Neural cell (in vitro differentiated cells): ENCODE results near the gene ZP2. TPM values are rescaled to one million over a fixed set of nuclear protein-coding genes. Genes with fewer than 3 reads are reported as not detected.

Experiments used
- H2AFZ ChIP-seq: fragments of 200-600, 300-800 bp; sonication (generic), shearing (Covaris generic); 2 replicates; pipeline ENCODE4 v1.6.0; 2014; ENCODE audit warnings: low read depth, mild to moderate bottlenecking, antibody characterized with exemption, low read length, moderate library complexity
- H3F3A ChIP-seq: fragments of 200-600 bp; shearing (Covaris generic); 2 replicates; pipeline ENCODE4 v1.6.1; 2016; ENCODE audit warnings: mild to moderate bottlenecking, moderate library complexity, mixed read lengths, antibody characterized with exemption, low read length; ENCODE audit not compliant: insufficient read depth, poor library complexity, severe bottlenecking
- H3K27ac ChIP-seq: fragments of 200-600, 300-800 bp; sonication (generic), shearing (Covaris generic); 2 replicates; pipeline ENCODE4 v1.5.1; 2014; ENCODE audit warnings: mild to moderate bottlenecking, low read length, moderate library complexity
- H3K27me3 ChIP-seq: fragments of 300-800, 200-600 bp; sonication (generic), shearing (Covaris generic); 2 replicates; pipeline ENCODE4 v1.6.0; 2014; ENCODE audit warnings: mild to moderate bottlenecking, low read depth, low read length, moderate library complexity; ENCODE audit not compliant: insufficient read depth
- H3K36me3 ChIP-seq: fragments of 300-800, 200-600 bp; sonication (generic), shearing (Covaris generic); 2 replicates; pipeline ENCODE4 v1.5.1; 2014; ENCODE audit warnings: mild to moderate bottlenecking, antibody characterized with exemption, low read length, moderate library complexity; ENCODE audit not compliant: insufficient read depth
- H3K4me2 ChIP-seq: fragments of 300-800, 200-600 bp; sonication (generic), shearing (Covaris generic); 2 replicates; pipeline ENCODE4 v1.6.0; 2014; ENCODE audit warnings: mild to moderate bottlenecking, low read length
- H3K4me3 ChIP-seq: fragments of 300-800, 200-600 bp; sonication (generic), shearing (Covaris generic); 2 replicates; pipeline ENCODE4 v1.5.1; 2014; ENCODE audit warnings: mild to moderate bottlenecking, low read length, moderate library complexity
- H3K79me2 ChIP-seq: fragments of 200-600 bp; shearing (Covaris generic); replicated peaks from 2 replicates; pipeline ENCODE4 v1.6.0; 2014; ENCODE audit warnings: mild to moderate bottlenecking, low read length, moderate library complexity; ENCODE audit not compliant: insufficient read depth
- H3K9ac ChIP-seq: fragments of 300-800, 200-600 bp; sonication (generic), shearing (Covaris generic); 2 replicates; pipeline ENCODE4 v1.6.1; 2016; ENCODE audit warnings: mild to moderate bottlenecking, low read length, mixed read lengths
- H3K9me2 ChIP-seq: fragments of 200-600 bp; shearing (Covaris generic); 2 replicates; pipeline ENCODE4 v1.6.1; 2016; ENCODE audit warnings: mild to moderate bottlenecking, low read length, mixed read lengths; ENCODE audit not compliant: insufficient read depth
- H3K9me3 ChIP-seq: fragments of 200-600, 300-800 bp; sonication (generic), shearing (Covaris generic); 2 replicates; pipeline ENCODE4 v1.6.1; 2016; ENCODE audit warnings: mild to moderate bottlenecking, mixed run types, low read length, moderate library complexity, mixed read lengths
- H4K20me1 ChIP-seq: fragments of 200-600 bp; shearing (Covaris generic); 2 replicates; pipeline ENCODE4 v1.6.1; 2016; ENCODE audit warnings: mild to moderate bottlenecking, mixed run types; ENCODE audit not compliant: insufficient read depth
- CTCF ChIP-seq: fragments of 450-650 bp; IDR thresholded peaks from 2 replicates; pipeline ENCODE4 v1.5.1; 2014; ENCODE audit warnings: antibody characterized with exemption, mild to moderate bottlenecking, moderate library complexity; ENCODE audit not compliant: poor library complexity, severe bottlenecking
- EP300 ChIP-seq: fragments of 450-650 bp; conservative IDR thresholded peaks from 2 replicates; pipeline ENCODE4 v1.6.1; 2014; ENCODE audit warnings: antibody characterized with exemption, mild to moderate bottlenecking, moderate library complexity; ENCODE audit not compliant: poor library complexity, severe bottlenecking
- EZH2 ChIP-seq: fragments of 200-600, 300-800 bp; shearing (Covaris generic), sonication (generic); IDR thresholded peaks from 2 replicates; pipeline ENCODE4 v1.6.1; 2014; ENCODE audit warnings: antibody characterized with exemption, low read length, borderline replicate concordance, mild to moderate bottlenecking; ENCODE audit not compliant: insufficient read depth, poor library complexity, severe bottlenecking
- MXI1 ChIP-seq: fragments of 450-650 bp; conservative IDR thresholded peaks from 2 replicates; pipeline ENCODE4 v1.6.1; 2014; ENCODE audit warnings: antibody characterized with exemption, mild to moderate bottlenecking; ENCODE audit not compliant: poor library complexity, severe bottlenecking
- POLR2AphosphoS5 ChIP-seq: IDR thresholded peaks from 2 replicates; pipeline ENCODE4 v1.6.1; 2012
- RAD21 ChIP-seq: fragments of 450-650 bp; conservative IDR thresholded peaks from 2 replicates; pipeline ENCODE4 v1.6.1; 2014; ENCODE audit warnings: antibody characterized with exemption, mild to moderate bottlenecking, moderate library complexity
- REST ChIP-seq: IDR thresholded peaks from 2 replicates; pipeline ENCODE4 v1.6.1; 2012; ENCODE audit warnings: borderline replicate concordance
- SMC3 ChIP-seq: fragments of 450-650 bp; conservative IDR thresholded peaks from 2 replicates; pipeline ENCODE4 v1.6.1; 2014; ENCODE audit warnings: antibody characterized with exemption, mild to moderate bottlenecking, moderate library complexity; ENCODE audit not compliant: poor library complexity
- TAF1 ChIP-seq: IDR thresholded peaks from 2 replicates; pipeline ENCODE4 v1.6.1; 2012; ENCODE audit warnings: low read depth
- polyA plus RNA-seq: library from polyadenylated mRNA; depleted of rRNA; stranded (reverse); fragments of >200 nt; gene quantifications from 2 replicates; pipeline ENCODE4 v1.2.3, GENCODE V29; 2014

The ZP2 gene
- polyA plus RNA-seq, 1 donor from 2014 or later = not detected

- no peak overlapping the region for H3K4me3 ChIP-seq
- no peak overlapping the region for H3K9ac ChIP-seq
- no peak overlapping the region for H3K27ac ChIP-seq
- no peak overlapping the region for H2AFZ ChIP-seq
- no peaks in the 10 kb centered on the region for H3K36me3 ChIP-seq
- H3F3A ChIP-seq = no peaks in the 10 kb centered on the region
- no peaks in the 10 kb centered on the region for H3K9me2 ChIP-seq
- no peaks in the 10 kb centered on the region for H3K27me3 ChIP-seq
- H4K20me1 ChIP-seq = no peaks in the 10 kb centered on the region
- no peak overlapping the region for H3K4me2 ChIP-seq
- TF ChIP-seq TAF1 (no peak), CTCF (no peak), RAD21 (no peak), MXI1 (no peak), POLR2AphosphoS5 (no peak), EZH2 (no peak), SMC3 (no peak), REST (no peak), EP300 (no peak)
- H3K9me3 ChIP-seq = no peaks in the 10 kb centered on the region
- no peaks in the 10 kb centered on the region for H3K79me2 ChIP-seq
Measured at GRCh38 chr16:21167360-21167759, 44.0 kb downstream of the ZP2 start.

- Histone ChIP-seq H3K4me3 (no peak overlapping the region), H3K36me3 (no peaks in the 10 kb centered on the region), H3K27me3 (no peaks in the 10 kb centered on the region), H3K9me2 (no peaks in the 10 kb centered on the region), H3K27ac (no peak overlapping the region), H3K79me2 (no peaks in the 10 kb centered on the region), H4K20me1 (no peaks in the 10 kb centered on the region), H3F3A (no peaks in the 10 kb centered on the region), H3K9me3 (no peaks in the 10 kb centered on the region), H3K9ac (no peak overlapping the region), H3K4me2 (no peak overlapping the region), H2AFZ (no peak overlapping the region)
- no peak for TF ChIP-seq RAD21
- no peak for TF ChIP-seq TAF1
- TF ChIP-seq EZH2 = no peak
- TF ChIP-seq MXI1 = no peak
- no peak for TF ChIP-seq POLR2AphosphoS5
- no peak for TF ChIP-seq EP300
- TF ChIP-seq SMC3 = no peak
- TF ChIP-seq REST = no peak
- TF ChIP-seq CTCF = no peak
Measured at GRCh38 chr16:21166561-21166961, 44.8 kb downstream of the ZP2 start.
